Measurements from ENCODE around the gene RNASE11. TPM values are rescaled to one million over a fixed set of nuclear protein-coding genes. Genes with fewer than 3 reads are reported as not detected.

RNASE11 gene
- total RNA-seq, 1 experiment from 2014 or later: not detected

DNA sequence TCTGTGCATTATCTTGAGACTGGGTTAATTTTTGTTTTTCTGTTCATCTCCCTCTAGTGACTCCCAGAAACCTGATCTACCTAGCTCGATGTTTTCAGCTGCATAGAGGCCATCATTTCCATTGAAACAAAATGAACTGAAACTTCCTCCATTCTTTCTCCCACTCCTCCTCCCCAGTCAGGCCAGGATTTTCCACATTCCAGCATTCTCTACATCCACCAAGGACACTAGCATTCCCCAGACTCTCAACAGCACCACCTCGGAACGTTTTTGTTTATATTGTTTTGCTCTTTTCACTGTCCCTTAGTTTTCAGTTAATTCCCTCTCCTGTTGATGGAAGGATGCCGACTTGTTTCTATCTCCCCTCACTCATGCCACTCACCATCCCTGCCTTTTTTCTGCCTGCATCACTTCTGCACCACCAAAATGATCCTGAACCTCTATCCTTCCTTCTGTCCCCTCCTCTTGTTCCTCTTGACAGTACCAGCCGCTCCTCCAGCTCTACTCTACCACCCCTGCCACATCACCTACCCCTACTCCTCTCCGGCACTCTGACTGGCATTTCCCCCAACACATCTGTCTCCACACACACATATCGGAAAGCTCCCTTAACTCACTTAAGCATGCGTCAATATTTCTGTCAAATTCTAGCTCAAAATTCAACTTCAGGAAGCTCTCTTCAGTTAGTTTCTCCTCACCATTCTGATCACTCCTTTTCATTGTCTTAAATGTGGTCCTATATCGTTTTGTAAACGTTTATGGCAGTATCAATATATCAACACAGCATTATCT is 40.5 kb upstream of the RNASE11 start:
- BruUV-seq (replicated peaks): no TSS peak
- ChIA-PET POLR2A (ENCODE audit: low non-redundant PET) (interaction anchor here (0.6 kb wide), 1 partner anchor 78 kb away, joined by 3 read pairs; no protein-coding TSS in a partner anchor), CTCF (no interaction called here)
- no peak overlapping the region for H3K4me3 ChIP-seq (ENCODE audit: low read depth, low read length, poor library complexity, severe bottlenecking)
- H3K27ac ChIP-seq (ENCODE audit: low read depth, low read length, poor library complexity, severe bottlenecking): no peak overlapping the region
- H3K27me3 ChIP-seq (replicated peaks; ENCODE audit: insufficient read depth, low read depth, low read length, poor library complexity): peaks cover 6% of the 10 kb centered on the region
- intact Hi-C loops (cut with micrococcal nuclease; ENCODE audit: unreplicated experiment): no loop called here
- H3K9me3 ChIP-seq (ENCODE audit: low read depth, low read length, poor library complexity, severe bottlenecking): no peaks in the 10 kb centered on the region
- no peak for DNase-seq (ENCODE audit: low spot score)
- H3K36me3 ChIP-seq (ENCODE audit: insufficient read depth, low read length, poor library complexity, severe bottlenecking): no peaks in the 10 kb centered on the region
- TF ChIP-seq EZH2 (IDR thresholded peaks at IDR 0.05; ENCODE audit: borderline replicate concordance, low read depth, low read length, poor library complexity, severe bottlenecking) (no peak), CTCF (conservative IDR thresholded peaks at IDR 0.05; ENCODE audit: low read depth, low read length) (no peak)
- peaks cover 10% of the 10 kb centered on the region for H3K4me1 ChIP-seq (ENCODE audit: insufficient read depth, low read length, poor library complexity, severe bottlenecking)

DNA sequence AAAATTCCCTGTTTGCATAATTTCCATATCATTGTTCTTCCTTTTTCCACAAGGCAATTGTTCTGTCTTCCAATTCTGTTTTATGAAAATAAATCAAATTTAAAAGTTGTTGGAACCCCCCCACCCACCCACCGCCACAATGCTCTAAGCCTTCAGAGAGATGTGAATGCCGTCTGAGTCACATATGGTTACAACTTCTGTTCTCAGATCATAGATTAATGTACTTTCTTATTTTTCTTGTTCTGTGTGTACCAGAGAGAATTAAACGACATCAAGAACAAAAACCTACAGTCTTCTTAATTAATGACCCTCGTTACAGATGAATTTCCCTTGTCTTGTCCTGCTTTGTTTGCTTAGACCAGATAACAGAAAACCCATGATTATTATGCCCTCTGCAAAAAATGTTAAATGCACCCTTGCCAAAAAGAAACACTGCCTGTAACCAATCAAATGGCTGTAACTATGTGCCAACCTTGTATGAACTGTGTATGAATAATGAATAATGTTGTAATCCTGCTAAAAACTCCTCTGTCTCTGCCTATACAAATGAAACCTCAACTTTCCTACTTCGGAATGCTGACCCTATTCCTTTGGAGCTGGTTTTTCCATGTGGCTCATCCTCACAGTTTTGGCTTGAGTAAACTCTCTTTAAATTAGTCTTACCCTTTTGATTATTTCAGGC is 39.7 kb upstream of the RNASE11 start:
- Histone ChIP-seq H3K4me1 (ENCODE audit: insufficient read depth, low read length, poor library complexity, severe bottlenecking) (peaks cover 10% of the 10 kb centered on the region), H3K9me3 (ENCODE audit: low read depth, low read length, poor library complexity, severe bottlenecking) (no peaks in the 10 kb centered on the region), H3K27me3 (replicated peaks; ENCODE audit: insufficient read depth, low read depth, low read length, poor library complexity) (peaks cover 6% of the 10 kb centered on the region), H3K27ac (ENCODE audit: low read depth, low read length, poor library complexity, severe bottlenecking) (no peak overlapping the region), H3K4me3 (ENCODE audit: low read depth, low read length, poor library complexity, severe bottlenecking) (no peak overlapping the region), H3K36me3 (ENCODE audit: insufficient read depth, low read length, poor library complexity, severe bottlenecking) (no peaks in the 10 kb centered on the region)
- intact Hi-C loops (cut with micrococcal nuclease; ENCODE audit: unreplicated experiment): no loop called here
- ChIA-PET POLR2A (ENCODE audit: low non-redundant PET) (interaction anchor here (0.6 kb wide), 1 partner anchor 78 kb away, joined by 3 read pairs; no protein-coding TSS in a partner anchor), CTCF (no interaction called here)
- no TSS peak for BruUV-seq (replicated peaks)
- DNase-seq (ENCODE audit: low spot score): no peak
- TF ChIP-seq EZH2 (IDR thresholded peaks at IDR 0.05; ENCODE audit: borderline replicate concordance, low read depth, low read length, poor library complexity, severe bottlenecking) (no peak), CTCF (conservative IDR thresholded peaks at IDR 0.05; ENCODE audit: low read depth, low read length) (no peak)

- no peak overlapping the region for H3K27ac ChIP-seq (ENCODE audit: low read depth, low read length, poor library complexity, severe bottlenecking)
- ChIA-PET CTCF (no interaction called here), POLR2A (ENCODE audit: low non-redundant PET) (no interaction called here)
- DNase-seq (ENCODE audit: low spot score): no peak
- intact Hi-C loops (cut with micrococcal nuclease; ENCODE audit: unreplicated experiment): no loop called here
- H3K36me3 ChIP-seq (ENCODE audit: insufficient read depth, low read length, poor library complexity, severe bottlenecking): no peaks in the 10 kb centered on the region
- TF ChIP-seq CTCF (conservative IDR thresholded peaks at IDR 0.05; ENCODE audit: low read depth, low read length) (no peak), EZH2 (IDR thresholded peaks at IDR 0.05; ENCODE audit: borderline replicate concordance, low read depth, low read length, poor library complexity, severe bottlenecking) (no peak)
- H3K9me3 ChIP-seq (ENCODE audit: low read depth, low read length, poor library complexity, severe bottlenecking): no peaks in the 10 kb centered on the region
- BruUV-seq (replicated peaks): no TSS peak
- H3K4me3 ChIP-seq (ENCODE audit: low read depth, low read length, poor library complexity, severe bottlenecking): peak overlapping the region; percentile 43
- H3K4me1 ChIP-seq (ENCODE audit: insufficient read depth, low read length, poor library complexity, severe bottlenecking): peaks cover 10% of the 10 kb centered on the region
- peaks cover 6% of the 10 kb centered on the region for H3K27me3 ChIP-seq (replicated peaks; ENCODE audit: insufficient read depth, low read depth, low read length, poor library complexity)
Observed at GRCh38 chr14:20626274-20626673, 38.5 kb upstream of the RNASE11 start.

Data from A673 (cell line).